GM18873 (cell line): ENCODE results near the gene SERPINE2.

ENCODE experiments used
- ATAC-seq: cut with Tn5 transposase; IDR thresholded peaks from one replicate; pipeline ENCODE4 v1.9.1; 2021; ENCODE audit warnings: mild to moderate bottlenecking, moderate library complexity, moderate number of reproducible peaks; ENCODE audit not compliant: unreplicated experiment, low FRiP score

Gene SERPINE2

GRCh38 chr2:224039080-224039769, at the start of gene SERPINE2:
TSS of gene SERPINE2 (minus strand) at chr2:224039286. CDS start at chr2:224001900, 37,386 bp downstream.
- ATAC-seq, result peak; percentile 35

GRCh38 chr2:224086226-224086914, 47.3 kb upstream of the SERPINE2 start:
- no peak for ATAC-seq

GRCh38 chr2:224085811-224086210, 46.7 kb upstream of the SERPINE2 start:
- ATAC-seq, result no peak

- no peak for ATAC-seq
Measured at GRCh38 chr2:224085246-224085645, 46.2 kb upstream of the SERPINE2 start.

DNA sequence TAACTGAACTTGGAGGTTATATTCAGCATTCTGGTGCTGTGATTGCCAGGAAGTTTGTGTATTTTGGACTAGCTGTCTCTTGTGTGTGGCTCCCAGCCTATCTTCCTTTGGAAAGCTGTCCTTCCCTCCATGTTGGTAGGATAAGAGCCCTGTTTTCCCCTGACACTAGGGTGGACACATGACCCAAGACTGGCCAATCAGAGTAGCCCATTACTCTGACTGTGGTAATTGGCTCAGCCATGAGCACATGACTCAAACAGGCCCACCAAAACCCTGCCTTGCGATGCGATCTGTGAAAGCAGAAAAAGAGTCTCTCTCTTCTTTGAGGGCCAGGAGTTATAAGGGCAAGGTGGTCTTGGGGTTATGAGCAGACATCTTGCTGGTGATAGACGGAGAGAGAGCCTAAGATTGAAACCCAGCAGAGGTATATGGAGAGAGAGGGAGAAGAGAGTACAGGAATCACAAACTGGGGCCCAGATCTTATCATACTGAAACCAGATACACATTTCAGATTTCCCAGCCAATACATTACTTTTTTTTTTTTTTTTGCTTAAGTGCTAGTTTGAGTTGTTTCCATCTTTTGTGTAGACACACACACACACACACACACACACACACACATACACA, 45.3 kb upstream of the SERPINE2 start:
- no peak for ATAC-seq

DNA sequence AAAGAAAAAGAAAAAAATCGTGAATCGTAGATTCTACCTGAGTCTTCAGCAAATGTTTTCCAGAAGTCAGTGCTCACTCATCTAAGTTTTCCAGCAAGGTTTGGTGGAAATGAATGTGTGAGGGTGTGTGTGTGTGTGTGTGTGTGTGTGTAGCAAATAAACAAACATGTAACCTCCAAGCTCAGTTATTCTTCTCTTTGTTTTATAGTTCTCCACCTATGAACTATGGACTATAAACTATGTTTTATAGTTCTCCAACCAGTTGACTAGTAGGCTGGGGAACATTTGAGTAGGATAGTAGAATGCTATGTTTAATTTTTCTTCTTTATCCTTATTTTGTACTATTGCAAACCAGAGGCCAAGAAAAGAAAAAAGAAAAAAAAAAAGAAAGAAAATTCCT, 44.6 kb upstream of the SERPINE2 start:
- ATAC-seq, result no peak

DNA sequence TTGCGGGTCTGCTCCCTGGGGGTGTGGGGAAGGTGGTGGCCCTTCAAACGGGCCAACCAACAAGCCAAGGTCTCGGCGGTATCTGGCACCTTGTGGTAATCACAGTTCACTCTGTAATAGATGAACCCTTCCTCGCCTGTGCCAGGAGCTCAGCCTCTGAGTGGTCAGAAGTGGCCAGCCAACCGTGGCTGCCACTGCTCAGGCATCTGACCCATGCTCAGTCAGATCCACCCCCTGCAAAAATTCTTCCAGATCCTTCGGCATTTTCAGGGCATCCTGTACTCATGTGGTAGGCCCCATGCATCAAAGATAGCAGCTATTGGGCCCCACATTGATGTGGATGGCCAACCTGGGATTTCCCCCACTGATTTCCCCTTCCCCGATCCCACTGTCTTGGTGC, 39.6 kb upstream of the SERPINE2 start:
- no peak for ATAC-seq

- ATAC-seq, result no peak
Measured at GRCh38 chr2:224077773-224078507, 38.9 kb upstream of the SERPINE2 start.

GRCh38 chr2:224075588-224075987, 36.5 kb upstream of the SERPINE2 start:
- ATAC-seq, result no peak

GRCh38 chr2:224073676-224074075, 34.6 kb upstream of the SERPINE2 start:
- no peak for ATAC-seq

GRCh38 chr2:224072541-224073188, 33.6 kb upstream of the SERPINE2 start:
- ATAC-seq, result no peak

DNA sequence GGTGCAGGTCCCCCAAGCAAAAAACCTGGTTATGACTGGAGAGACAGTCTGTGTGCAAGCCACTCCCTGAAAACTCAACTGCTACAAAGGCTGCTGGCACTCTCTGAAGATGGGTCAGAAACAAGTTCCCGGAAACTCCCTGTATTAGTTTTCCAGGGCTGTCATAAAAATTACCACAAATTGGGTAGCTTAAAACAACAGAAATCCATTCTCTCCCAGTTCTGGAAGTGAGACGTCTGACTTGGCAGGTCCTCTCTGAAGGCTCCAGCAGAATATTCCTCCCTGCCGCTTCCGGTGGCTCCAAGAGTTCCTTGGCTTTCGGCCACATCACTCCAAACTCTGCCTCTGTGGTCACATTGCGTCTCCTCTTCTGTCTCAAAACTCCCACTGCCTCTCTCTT, 30.1 kb upstream of the SERPINE2 start:
- ATAC-seq, result no peak

DNA sequence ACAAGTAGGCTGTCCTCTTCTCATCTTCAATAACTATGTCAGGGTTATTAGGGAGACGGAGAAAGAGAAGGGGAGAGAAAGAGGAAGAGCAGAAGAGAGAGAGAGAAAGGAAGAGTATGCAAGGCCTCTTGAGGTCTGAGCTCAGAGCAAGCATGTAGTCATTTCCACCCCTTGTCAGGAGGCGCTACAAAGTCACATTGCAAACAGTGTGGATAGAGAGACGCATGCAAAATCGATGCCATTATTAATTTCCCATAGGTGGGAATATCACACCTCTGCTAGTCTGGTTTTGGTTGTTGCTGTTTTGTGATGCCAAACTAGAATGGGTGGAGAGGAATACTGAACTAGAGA, 24.2 kb upstream of the SERPINE2 start:
- no peak for ATAC-seq

GRCh38 chr2:224062481-224063297, 23.6 kb upstream of the SERPINE2 start:
- no peak for ATAC-seq

DNA sequence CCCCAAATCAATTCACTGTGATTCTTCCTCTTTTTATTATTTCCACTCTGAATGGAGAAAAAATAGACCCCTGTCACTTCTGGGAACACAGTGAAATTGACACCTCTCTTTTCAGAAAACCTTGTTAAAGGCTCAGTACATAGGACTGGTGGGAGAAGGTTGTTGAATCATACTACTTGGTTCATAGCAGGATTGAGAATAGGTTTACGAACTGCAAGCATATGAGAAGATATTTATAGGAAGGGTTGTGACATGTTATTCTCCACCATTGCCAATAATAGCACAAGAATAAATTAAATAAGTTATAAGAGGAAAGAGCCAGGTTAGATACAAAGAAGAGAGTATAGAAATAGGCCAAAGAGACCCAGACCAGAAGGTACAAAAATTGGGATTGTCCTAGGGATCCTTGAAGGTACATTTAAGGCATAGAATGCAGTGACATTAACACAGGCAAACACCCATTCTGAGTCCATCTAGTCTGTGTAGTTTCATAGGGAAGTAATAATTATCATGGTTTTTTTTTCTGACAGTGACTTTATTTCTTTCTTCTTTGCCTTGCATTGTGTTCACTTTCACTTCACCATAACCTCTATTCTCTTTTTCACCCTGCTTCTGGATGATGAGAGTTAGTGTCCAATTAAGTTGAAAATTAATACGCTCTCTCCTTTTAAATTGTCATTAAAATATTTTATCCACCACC, 21.8 kb upstream of the SERPINE2 start:
- no peak for ATAC-seq

DNA sequence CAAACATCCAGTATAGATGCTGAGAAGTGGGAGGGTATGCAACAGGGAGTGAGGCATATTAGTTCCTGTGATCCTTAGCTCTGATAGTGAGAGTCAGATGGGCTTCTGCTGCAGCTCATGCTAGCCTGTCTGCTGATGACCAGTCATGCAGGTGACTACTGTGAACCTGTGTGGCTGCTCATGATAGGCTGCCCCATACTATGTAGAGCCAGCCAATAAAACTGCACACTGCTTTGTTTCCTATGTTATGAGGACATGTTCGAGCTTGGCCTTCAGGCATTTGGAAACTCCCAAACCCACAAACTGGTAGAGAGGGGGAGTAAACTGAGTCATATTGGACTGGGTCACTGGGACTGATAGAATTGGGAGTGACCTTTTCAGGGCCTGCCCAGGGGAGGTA, 20.1 kb upstream of the SERPINE2 start:
- ATAC-seq, result no peak

- ATAC-seq, result no peak
Measured at GRCh38 chr2:224058048-224058775, 19.1 kb upstream of the SERPINE2 start.

DNA sequence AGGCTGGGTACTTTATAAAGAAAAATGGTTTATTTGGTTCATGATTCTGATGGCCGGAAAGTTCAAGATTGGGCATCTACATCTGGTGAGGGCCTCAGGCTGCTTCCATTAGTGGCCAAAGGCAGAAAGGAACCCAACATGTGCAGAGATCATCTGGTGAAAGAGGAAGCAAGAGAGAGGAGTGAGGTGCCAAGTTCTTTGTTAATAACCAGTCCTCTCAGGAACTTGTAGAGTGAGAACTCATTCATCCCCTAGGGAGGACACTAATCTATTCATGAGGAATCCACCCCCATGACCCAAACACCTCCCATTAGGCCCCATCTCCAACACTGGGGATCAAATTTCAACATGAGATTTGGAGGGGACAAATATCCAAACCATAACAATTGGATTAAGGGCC, 17.8 kb upstream of the SERPINE2 start:
- no peak for ATAC-seq

GRCh38 chr2:224055101-224055500, 16.0 kb upstream of the SERPINE2 start:
- no peak for ATAC-seq
